ENCODE results near the gene FBXL22. TPM values are rescaled to one million over a fixed set of nuclear protein-coding genes. Genes with fewer than 3 reads are reported as not detected.

Gene FBXL22
- total RNA-seq, 1 donor, result 1.8 TPM

- H3K27ac ChIP-seq (ENCODE audit: low read depth, low read length), result peak overlapping the region; percentile 85
Measured at GRCh38 chr15:63582718-63583426, 14.3 kb upstream of the FBXL22 start.

GRCh38 chr15:63586790-63587189 is 10.4 kb upstream of the FBXL22 start:
- Histone ChIP-seq H3K4me1 (ENCODE audit: insufficient read depth, low read length) (peaks cover 12% of the 10 kb centered on the region), H3K36me3 (ENCODE audit: insufficient read depth, low read length) (peaks cover 62% of the 10 kb centered on the region), H3K4me2 (ENCODE audit: insufficient read depth, low read length) (no peak overlapping the region), H3K9me3 (ENCODE audit: low read depth, low read length) (no peaks in the 10 kb centered on the region), H3K4me3 (ENCODE audit: insufficient read depth, low read length) (no peak overlapping the region), H3K27me3 (ENCODE audit: insufficient read depth, low read length) (no peaks in the 10 kb centered on the region), H3K27ac (ENCODE audit: low read depth, low read length) (no peak overlapping the region), H4K20me1 (ENCODE audit: insufficient read depth, low read length) (peaks cover 5% of the 10 kb centered on the region), H2AFZ (ENCODE audit: low read length) (no peak overlapping the region), H3K79me2 (ENCODE audit: insufficient read depth, low read length) (peaks cover 4% of the 10 kb centered on the region)
- no peak for DNase-seq (ENCODE audit: insufficient read length, low spot score, missing footprints)
- TF ChIP-seq CTCF (IDR thresholded peaks at IDR 0.05; ENCODE audit: extremely low read depth, low read depth, low read length), result no peak

More at GRCh38 chr15:63582718-63583426, 14.3 kb upstream of the FBXL22 start:
- peaks cover 4% of the 10 kb centered on the region for H3K79me2 ChIP-seq (ENCODE audit: insufficient read depth, low read length)
- peaks cover 12% of the 10 kb centered on the region for H3K4me1 ChIP-seq (ENCODE audit: insufficient read depth, low read length)
- peak; percentile 89 for DNase-seq (ENCODE audit: insufficient read length, low spot score, missing footprints)
- peak overlapping the region; percentile 23 for H3K4me2 ChIP-seq (ENCODE audit: insufficient read depth, low read length)
- no peak overlapping the region for H2AFZ ChIP-seq (ENCODE audit: low read length)
- no peak overlapping the region for H3K4me3 ChIP-seq (ENCODE audit: insufficient read depth, low read length)
- no peaks in the 10 kb centered on the region for H3K27me3 ChIP-seq (ENCODE audit: insufficient read depth, low read length)
- no peak for TF ChIP-seq CTCF (IDR thresholded peaks at IDR 0.05; ENCODE audit: extremely low read depth, low read depth, low read length)
- H4K20me1 ChIP-seq (ENCODE audit: insufficient read depth, low read length), result peaks cover 5% of the 10 kb centered on the region
- H3K9me3 ChIP-seq (ENCODE audit: low read depth, low read length), result no peaks in the 10 kb centered on the region
- H3K36me3 ChIP-seq (ENCODE audit: insufficient read depth, low read length), result peaks cover 24% of the 10 kb centered on the region

DNA sequence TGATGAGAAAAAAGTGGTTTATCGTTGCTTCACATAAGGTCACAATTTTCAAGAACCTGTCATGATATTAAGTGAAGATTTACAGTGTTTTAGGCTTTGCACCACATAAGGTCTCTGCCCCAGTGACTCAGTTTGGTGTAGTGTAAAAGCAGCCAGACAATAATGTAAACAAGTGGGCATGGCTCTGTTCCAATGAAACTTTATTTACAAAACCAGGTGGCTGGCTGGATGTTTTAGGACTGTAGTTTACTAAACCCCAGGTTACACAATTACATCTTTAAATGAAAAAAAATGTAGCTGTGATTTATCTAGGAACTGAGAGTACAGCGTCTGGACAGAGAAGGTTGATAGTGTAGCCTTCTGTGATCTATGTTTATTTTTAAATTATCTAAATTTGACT is 9.7 kb upstream of the FBXL22 start:
- Histone ChIP-seq H3K27me3 (ENCODE audit: insufficient read depth, low read length) (no peaks in the 10 kb centered on the region), H3K9me3 (ENCODE audit: low read depth, low read length) (no peaks in the 10 kb centered on the region), H3K79me2 (ENCODE audit: insufficient read depth, low read length) (peaks cover 4% of the 10 kb centered on the region), H3K4me3 (ENCODE audit: insufficient read depth, low read length) (no peak overlapping the region), H3K27ac (ENCODE audit: low read depth, low read length) (no peak overlapping the region), H3K4me2 (ENCODE audit: insufficient read depth, low read length) (no peak overlapping the region), H4K20me1 (ENCODE audit: insufficient read depth, low read length) (peaks cover 5% of the 10 kb centered on the region), H3K36me3 (ENCODE audit: insufficient read depth, low read length) (peaks cover 62% of the 10 kb centered on the region), H3K4me1 (ENCODE audit: insufficient read depth, low read length) (peaks cover 9% of the 10 kb centered on the region), H2AFZ (ENCODE audit: low read length) (no peak overlapping the region)
- no peak for DNase-seq (ENCODE audit: insufficient read length, low spot score, missing footprints)
- TF ChIP-seq CTCF (IDR thresholded peaks at IDR 0.05; ENCODE audit: extremely low read depth, low read depth, low read length), result no peak

GRCh38 chr15:63588826-63589225 is 8.4 kb upstream of the FBXL22 start:
- no peak overlapping the region for H3K4me3 ChIP-seq (ENCODE audit: insufficient read depth, low read length)
- H3K27ac ChIP-seq (ENCODE audit: low read depth, low read length), result no peak overlapping the region
- H3K27me3 ChIP-seq (ENCODE audit: insufficient read depth, low read length), result no peaks in the 10 kb centered on the region
- peaks cover 65% of the 10 kb centered on the region for H3K36me3 ChIP-seq (ENCODE audit: insufficient read depth, low read length)
- no peak overlapping the region for H2AFZ ChIP-seq (ENCODE audit: low read length)
- peaks cover 4% of the 10 kb centered on the region for H3K79me2 ChIP-seq (ENCODE audit: insufficient read depth, low read length)
- H3K9me3 ChIP-seq (ENCODE audit: low read depth, low read length), result no peaks in the 10 kb centered on the region
- TF ChIP-seq CTCF (IDR thresholded peaks at IDR 0.05; ENCODE audit: extremely low read depth, low read depth, low read length), result no peak
- no peaks in the 10 kb centered on the region for H3K4me1 ChIP-seq (ENCODE audit: insufficient read depth, low read length)
- H3K4me2 ChIP-seq (ENCODE audit: insufficient read depth, low read length), result no peak overlapping the region
- no peaks in the 10 kb centered on the region for H4K20me1 ChIP-seq (ENCODE audit: insufficient read depth, low read length)
- no peak for DNase-seq (ENCODE audit: insufficient read length, low spot score, missing footprints)
